Brain microvascular endothelial cell (primary cell): ENCODE data around the gene PKP4.

Source experiments
- DNase-seq: peaks from one replicate; pipeline ENCODE4 v3.0.0-alpha.2; 2020
- H3K27ac ChIP-seq: fragments of 250-450 bp; sonication (Bioruptor Pico); 2 replicates; pipeline ENCODE4 v1.5.1; 2020; ENCODE audit warnings: mild to moderate bottlenecking, moderate library complexity
- H3K27me3 ChIP-seq: fragments of 250-450 bp; sonication (Bioruptor Pico); replicated peaks from 2 replicates; pipeline ENCODE4 v1.5.1; 2020; ENCODE audit warnings: mild to moderate bottlenecking
- H3K36me3 ChIP-seq: fragments of 250-450 bp; sonication (Bioruptor Pico); replicated peaks from 2 replicates; pipeline ENCODE4 v1.5.1; 2020; ENCODE audit warnings: mild to moderate bottlenecking
- H3K4me3 ChIP-seq: 2 replicates; pipeline ENCODE4 v1.5.1; 2011; ENCODE audit warnings: low read depth, mild to moderate bottlenecking, control low read depth, low read length, moderate library complexity
- in situ Hi-C: cut with HindIII; loops from 2 replicates; pipeline ENCODE4 v1.10.0; 2017; ENCODE audit warnings: low sequenced_read_pairs, low pct_ligation_motif_present
- TF ChIP-seq, protein P1 (sequence below): IDR thresholded peaks from 2 replicates; pipeline ENCODE4 v1.5.1; 2011; ENCODE audit warnings: low read depth, mild to moderate bottlenecking, moderate library complexity, low read length, control low read depth, inconsistent platforms; ENCODE audit errors: missing control alignments

The PKP4 gene

DNA sequence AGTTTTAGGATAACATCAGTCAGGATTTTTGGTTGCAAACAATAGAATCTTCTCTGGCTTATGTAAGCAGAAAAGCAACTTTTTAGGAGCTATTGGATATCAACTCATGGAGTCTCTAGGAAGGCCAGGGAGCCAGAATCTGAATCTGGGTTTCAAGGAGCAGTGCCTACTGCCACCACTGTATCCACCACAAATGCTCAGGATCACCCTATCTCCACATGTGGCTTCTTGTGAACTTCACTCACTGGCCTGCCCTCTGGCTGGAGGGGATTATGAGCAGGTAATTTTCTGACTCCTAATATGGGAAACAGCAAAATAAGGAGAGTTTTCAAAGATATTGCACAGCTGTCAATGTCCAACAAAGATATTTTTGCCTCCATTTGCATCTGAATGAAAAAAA, 142.9 kb downstream of the PKP4 start:
- in situ Hi-C loops = no loop called here
- TF ChIP-seq, protein P1, sequence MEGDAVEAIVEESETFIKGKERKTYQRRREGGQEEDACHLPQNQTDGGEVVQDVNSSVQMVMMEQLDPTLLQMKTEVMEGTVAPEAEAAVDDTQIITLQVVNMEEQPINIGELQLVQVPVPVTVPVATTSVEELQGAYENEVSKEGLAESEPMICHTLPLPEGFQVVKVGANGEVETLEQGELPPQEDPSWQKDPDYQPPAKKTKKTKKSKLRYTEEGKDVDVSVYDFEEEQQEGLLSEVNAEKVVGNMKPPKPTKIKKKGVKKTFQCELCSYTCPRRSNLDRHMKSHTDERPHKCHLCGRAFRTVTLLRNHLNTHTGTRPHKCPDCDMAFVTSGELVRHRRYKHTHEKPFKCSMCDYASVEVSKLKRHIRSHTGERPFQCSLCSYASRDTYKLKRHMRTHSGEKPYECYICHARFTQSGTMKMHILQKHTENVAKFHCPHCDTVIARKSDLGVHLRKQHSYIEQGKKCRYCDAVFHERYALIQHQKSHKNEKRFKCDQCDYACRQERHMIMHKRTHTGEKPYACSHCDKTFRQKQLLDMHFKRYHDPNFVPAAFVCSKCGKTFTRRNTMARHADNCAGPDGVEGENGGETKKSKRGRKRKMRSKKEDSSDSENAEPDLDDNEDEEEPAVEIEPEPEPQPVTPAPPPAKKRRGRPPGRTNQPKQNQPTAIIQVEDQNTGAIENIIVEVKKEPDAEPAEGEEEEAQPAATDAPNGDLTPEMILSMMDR = no peak
- DNase-seq = peak; percentile 8
- Histone ChIP-seq H3K27ac (peak overlapping the region; percentile 67), H3K27me3 (no peaks in the 10 kb centered on the region), H3K36me3 (peaks cover 5% of the 10 kb centered on the region), H3K4me3 (no peak overlapping the region)

DNA sequence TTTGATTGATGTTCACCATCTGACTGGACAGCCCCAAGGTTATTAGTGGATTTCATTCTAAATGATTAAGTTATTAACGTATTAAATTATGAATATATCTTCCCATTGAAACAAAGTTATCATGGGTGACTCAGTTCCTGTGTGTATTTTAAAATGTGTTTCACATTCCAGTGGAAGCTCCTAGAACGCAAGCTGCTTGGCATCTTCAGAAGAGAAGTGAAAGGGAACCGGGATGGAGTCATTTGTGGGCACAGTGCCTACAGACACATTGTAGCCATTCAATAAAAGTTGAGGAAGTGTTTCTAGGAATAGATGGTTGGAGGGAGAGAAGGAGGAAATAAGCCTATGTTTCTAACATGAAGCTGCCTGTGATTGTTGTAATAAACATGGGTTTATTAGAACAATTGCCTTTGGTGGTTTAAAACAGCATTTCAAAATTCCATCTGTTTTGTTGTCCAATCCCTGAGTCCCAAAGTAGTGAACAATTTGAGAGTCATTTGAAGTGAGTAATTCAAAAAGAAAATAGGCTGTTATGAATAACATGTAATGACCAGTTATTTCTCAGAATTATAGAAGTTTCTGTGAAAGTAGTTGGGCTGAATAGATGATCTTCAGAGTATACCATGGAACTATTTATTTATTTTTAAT, 143.5 kb downstream of the PKP4 start:
- Histone ChIP-seq H3K27me3 (no peaks in the 10 kb centered on the region), H3K4me3 (no peak overlapping the region), H3K36me3 (peaks cover 5% of the 10 kb centered on the region), H3K27ac (peak overlapping the region; percentile 67)
- in situ Hi-C loops = no loop called here
- peak; percentile 93 for DNase-seq
- TF ChIP-seq, protein P1 = no peak

DNA sequence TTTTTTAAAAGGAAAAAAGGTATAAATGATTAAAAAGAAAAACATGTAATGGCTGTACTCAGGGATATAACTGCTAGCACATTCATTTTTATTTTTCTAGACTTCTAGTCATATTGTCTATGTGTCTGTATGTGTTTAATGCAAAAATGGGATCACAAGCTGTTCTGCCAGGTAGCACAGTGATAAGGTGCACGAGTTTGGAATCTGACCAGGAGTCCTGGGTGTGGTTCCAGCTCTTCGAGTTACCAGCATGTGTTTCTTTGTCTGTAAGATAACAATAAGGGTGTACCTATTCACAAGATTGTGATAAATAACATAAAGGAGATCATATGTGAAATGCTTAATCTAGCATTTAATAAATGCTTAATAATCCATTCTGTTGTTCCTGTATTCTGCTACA, 145.3 kb downstream of the PKP4 start:
- TF ChIP-seq, protein P1 = no peak
- DNase-seq = no peak
- in situ Hi-C loops = no loop called here
- Histone ChIP-seq H3K36me3 (peaks cover 5% of the 10 kb centered on the region), H3K4me3 (no peak overlapping the region), H3K27me3 (no peaks in the 10 kb centered on the region), H3K27ac (no peak overlapping the region)

DNA sequence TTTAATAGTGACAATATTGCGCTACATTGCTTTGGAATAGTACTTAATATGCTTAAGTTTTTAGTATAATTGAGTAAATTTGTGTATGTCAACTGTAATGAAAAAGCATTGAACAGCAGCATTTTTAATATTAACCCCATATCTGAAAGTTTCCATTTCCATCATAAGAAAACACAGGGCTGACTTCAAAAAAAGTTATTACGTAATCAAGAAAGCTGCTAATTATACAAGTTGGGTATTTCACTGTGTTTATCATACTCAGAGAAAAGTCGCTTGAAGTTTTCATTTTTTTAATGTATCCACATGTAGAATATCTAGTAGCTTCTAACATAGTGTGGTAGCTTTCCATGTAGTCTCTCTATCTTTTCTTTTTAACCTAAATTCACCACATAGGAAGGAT, 146.5 kb downstream of the PKP4 start:
- no peak for DNase-seq
- Histone ChIP-seq H3K27me3 (no peaks in the 10 kb centered on the region), H3K36me3 (peaks cover 5% of the 10 kb centered on the region), H3K4me3 (no peak overlapping the region), H3K27ac (no peak overlapping the region)
- TF ChIP-seq, protein P1 = no peak
- in situ Hi-C loops = no loop called here

DNA sequence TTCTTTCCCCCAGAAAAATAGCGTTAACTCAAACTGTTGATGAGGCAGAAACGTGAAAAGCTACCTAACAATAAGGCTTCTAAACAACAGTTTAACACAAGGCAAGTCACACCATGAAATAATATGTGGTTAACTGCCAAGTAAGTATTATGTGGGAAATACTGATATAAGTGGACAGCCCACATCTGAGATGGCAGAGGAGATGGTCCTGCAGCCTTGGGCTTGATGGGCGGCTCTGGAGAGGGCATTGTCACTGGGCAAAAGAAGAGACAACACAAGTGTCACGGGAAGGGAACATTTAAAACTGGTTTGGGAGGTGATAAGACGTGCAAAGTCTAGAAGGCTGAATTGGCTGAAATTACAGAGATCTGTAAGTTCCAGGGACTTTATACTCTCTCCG, 147.2 kb downstream of the PKP4 start:
- Histone ChIP-seq H3K27me3 (no peaks in the 10 kb centered on the region), H3K36me3 (peaks cover 5% of the 10 kb centered on the region), H3K4me3 (no peak overlapping the region), H3K27ac (no peak overlapping the region)
- in situ Hi-C loops = no loop called here
- TF ChIP-seq, protein P1 = no peak
- no peak for DNase-seq

DNA sequence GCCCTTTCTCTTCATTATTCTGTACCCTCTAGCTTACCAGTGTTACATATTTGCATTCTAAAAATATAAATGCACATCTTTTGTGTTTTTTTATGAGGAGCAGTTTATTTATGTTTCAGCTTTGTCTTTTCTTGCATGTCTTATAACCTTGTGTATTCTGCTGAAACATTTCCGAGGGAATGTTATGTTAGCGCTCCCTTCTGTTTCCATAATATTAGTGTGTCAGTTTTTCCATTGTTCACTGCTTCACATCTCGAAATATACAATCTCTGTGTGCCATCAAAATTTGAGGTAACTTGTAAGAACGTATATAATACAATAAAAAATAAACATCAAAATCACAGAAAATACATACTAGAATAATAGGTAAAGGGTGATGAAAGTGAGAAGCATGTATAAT, 153.3 kb downstream of the PKP4 start:
- TF ChIP-seq, protein P1 = no peak
- in situ Hi-C loops = no loop called here
- Histone ChIP-seq H3K4me3 (no peak overlapping the region), H3K27ac (no peak overlapping the region), H3K27me3 (no peaks in the 10 kb centered on the region), H3K36me3 (no peaks in the 10 kb centered on the region)
- no peak for DNase-seq
